Fibroblast of lung (primary cell): Measurements from ENCODE around the gene RNF227. TPM values are rescaled to one million over a fixed set of nuclear protein-coding genes. Genes with fewer than 3 reads are reported as not detected.

Source experiments
- DNase-seq, 2 donors: peaks; one replicate each; pipeline versions ENCODE4 v3.0.0 to v3.0.0-alpha.2; 2010; ENCODE audit warnings: low read depth in 2 of 2
- H2AFZ ChIP-seq: 2 replicates; pipeline ENCODE4 v1.5.1; 2012; ENCODE audit warnings: low read length, control low read depth, inconsistent platforms
- H3K27ac ChIP-seq: 2 replicates; pipeline ENCODE4 v1.5.1; 2011; ENCODE audit warnings: low read length, control low read depth; ENCODE audit not compliant: insufficient read depth
- H3K27me3 ChIP-seq: 2 replicates; pipeline ENCODE4 v1.5.1; 2011; ENCODE audit warnings: mild to moderate bottlenecking, low read length; ENCODE audit not compliant: control insufficient read depth, insufficient read depth
- H3K36me3 ChIP-seq: 2 replicates; pipeline ENCODE4 v1.5.1; 2011; ENCODE audit warnings: low read length; ENCODE audit not compliant: control insufficient read depth, insufficient read depth
- H3K4me1 ChIP-seq: 2 replicates; pipeline ENCODE4 v1.5.1; 2011; ENCODE audit warnings: low read length; ENCODE audit not compliant: control insufficient read depth, insufficient read depth; ENCODE audit errors: extremely low read depth
- H3K4me2 ChIP-seq: 2 replicates; pipeline ENCODE4 v1.5.1; 2011; ENCODE audit warnings: low read length, control low read depth; ENCODE audit not compliant: insufficient read depth; ENCODE audit errors: extremely low read depth
- H3K4me3 ChIP-seq, 4 experiments: fragments of 200-600 bp in 1 of 4; sonication (generic) in 1 of 4; replicated peaks in 1 of 4; 2 replicates each; pipeline ENCODE4 v1.5.1; 2011 to 2016; ENCODE audit warnings: low read length in 4 of 4, low read depth in 3 of 4, mild to moderate bottlenecking in 3 of 4, control low read depth in 2 of 4, inconsistent platforms in 1 of 4, mixed read lengths in 1 of 4; ENCODE audit not compliant: insufficient read depth in 1 of 4; ENCODE audit errors: control extremely low read depth in 1 of 4
- H3K79me2 ChIP-seq: 2 replicates; pipeline ENCODE4 v1.5.1; 2012; ENCODE audit warnings: mild to moderate bottlenecking, low read length, inconsistent platforms; ENCODE audit not compliant: control insufficient read depth, insufficient read depth
- H3K9ac ChIP-seq: 2 replicates; pipeline ENCODE4 v1.5.1; 2011; ENCODE audit warnings: mild to moderate bottlenecking, low read length, control low read depth; ENCODE audit not compliant: insufficient read depth
- H3K9me3 ChIP-seq: 2 replicates; pipeline ENCODE4 v1.5.1; 2012; ENCODE audit warnings: low read depth, low read length; ENCODE audit not compliant: control insufficient read depth, insufficient read depth
- H4K20me1 ChIP-seq: 2 replicates; pipeline ENCODE4 v1.5.1; 2011; ENCODE audit warnings: low read length; ENCODE audit not compliant: control insufficient read depth, insufficient read depth; ENCODE audit errors: extremely low read depth
- CTCF ChIP-seq, 2 donors: IDR thresholded peaks in 1 of 2; conservative IDR thresholded peaks in 1 of 2; 1 replicate in 1 of 2; 2 replicates in 1 of 2; pipeline ENCODE4 v1.5.1; 2011 to 2012; ENCODE audit warnings: low read length in 2 of 2, control low read depth in 1 of 2, inconsistent platforms in 1 of 2, low read depth in 1 of 2, mild to moderate bottlenecking in 1 of 2
- EZH2 ChIP-seq: IDR thresholded peaks from 2 replicates; pipeline ENCODE4 v1.5.1; 2012; ENCODE audit warnings: low read length, control low read depth, mild to moderate bottlenecking; ENCODE audit errors: missing control alignments
- polyA plus RNA-seq, 2 donors: library from polyadenylated mRNA; depleted of rRNA in 1 of 2; stranded (reverse) in 1 of 2; unstranded in 1 of 2; fragments of >200 nt; gene quantifications; 2 replicates each; pipeline ENCODE4 v1.2.1, GENCODE V29; 2011 to 2012; ENCODE audit warnings: missing spikeins in 1 of 2
- total RNA-seq: library from RNA; depleted of rRNA; stranded (reverse); fragments of >200 nt; gene quantifications from 2 replicates; pipeline ENCODE4 v1.2.1, GENCODE V29; 2014

Gene RNF227
- total and polyA plus RNA-seq, 2 donors (not counting 1 experiment from before 2014, with no cell fraction given), result 1.8 to 2.8 TPM

GRCh38 chr17:7885367-7886226 is 30.5 kb downstream of the RNF227 start:
- H2AFZ ChIP-seq, result peak overlapping the region; percentile 32
- H3K79me2 ChIP-seq, result peaks cover 22% of the 10 kb centered on the region
- peak overlapping the region; percentile 73 to 84 (median 78) for H3K4me3 ChIP-seq
- peaks cover 12% of the 10 kb centered on the region for H3K4me1 ChIP-seq
- peak; percentile 32 to 48 for DNase-seq
- peak overlapping the region; percentile 55 for H3K27ac ChIP-seq
- H3K9ac ChIP-seq, result peak overlapping the region; percentile 57
- H3K4me2 ChIP-seq, result peak overlapping the region; percentile 90
- no peaks in the 10 kb centered on the region for H4K20me1 ChIP-seq
- no peaks in the 10 kb centered on the region for H3K9me3 ChIP-seq
- H3K27me3 ChIP-seq, result no peaks in the 10 kb centered on the region
- H3K36me3 ChIP-seq, result peaks cover under 1% of the 10 kb centered on the region
- TF ChIP-seq EZH2 (no peak), CTCF (conservative IDR thresholded peaks at IDR 0.05 in 1 of 2, IDR thresholded peaks at IDR 0.05 in 1 of 2; ENCODE audit: low read depth in 1 of 2, low read length in 2 of 2) (no peak)

GRCh38 chr17:7884581-7885366 is 31.3 kb downstream of the RNF227 start:
- Histone ChIP-seq H3K9ac (peak overlapping the region; percentile 56), H2AFZ (no peak overlapping the region), H4K20me1 (no peaks in the 10 kb centered on the region), H3K4me2 (no peak overlapping the region), H3K27me3 (no peaks in the 10 kb centered on the region), H3K9me3 (no peaks in the 10 kb centered on the region), H3K4me1 (peaks cover 12% of the 10 kb centered on the region), H3K4me3 (peak overlapping the region in 3 of 4 experiments; percentile 72 to 84 (median 81)), H3K27ac (no peak overlapping the region), H3K79me2 (peaks cover 20% of the 10 kb centered on the region), H3K36me3 (peaks cover under 1% of the 10 kb centered on the region)
- no peak for TF ChIP-seq CTCF (conservative IDR thresholded peaks at IDR 0.05 in 1 of 2, IDR thresholded peaks at IDR 0.05 in 1 of 2; ENCODE audit: low read depth in 1 of 2, low read length in 2 of 2)
- no peak for TF ChIP-seq EZH2
- no peak for DNase-seq

GRCh38 chr17:7883781-7884386 is 32.2 kb downstream of the RNF227 start:
- peak overlapping the region in 3 of 4 experiments; percentile 37 to 72 (median 57) for H3K4me3 ChIP-seq
- H3K4me1 ChIP-seq, result peaks cover 7% of the 10 kb centered on the region
- H3K79me2 ChIP-seq, result peaks cover 15% of the 10 kb centered on the region
- peak overlapping the region; percentile 70 for H3K4me2 ChIP-seq
- peak; percentile 57 for DNase-seq
- peak overlapping the region; percentile 28 for H3K27ac ChIP-seq
- H3K27me3 ChIP-seq, result no peaks in the 10 kb centered on the region
- H3K9me3 ChIP-seq, result no peaks in the 10 kb centered on the region
- H3K36me3 ChIP-seq, result peaks cover 2% of the 10 kb centered on the region
- TF ChIP-seq EZH2 (no peak), CTCF (conservative IDR thresholded peaks at IDR 0.05 in 1 of 2, IDR thresholded peaks at IDR 0.05 in 1 of 2; ENCODE audit: low read depth in 1 of 2, low read length in 2 of 2) (no peak)
- no peak overlapping the region for H2AFZ ChIP-seq
- no peaks in the 10 kb centered on the region for H4K20me1 ChIP-seq
- H3K9ac ChIP-seq, result no peak overlapping the region
